Activated CD4-positive, alpha-beta T cell treated with anti-CD3 and anti-CD28 coated beads, Interleukin-10, Interleukin-2, amounts not matched to agents 100 ng/mL and 50 ng/mL, durations not matched to agents 16 hours and 8 hours (primary cell): ENCODE measurements around the gene NEU1.
A peak's percentile ranks its signal among the peaks of the same experiment; 100 is the strongest.
"Not testable (repeated sequence)": the region's sequence is repeated elsewhere in the genome, so short reads cannot be mapped to it uniquely, and the experiment has no call there.

ENCODE experiments used
- DNase-seq: peaks from one replicate; pipeline ENCODE4 v3.0.0-alpha.2; 2020

The NEU1 gene

GRCh38 chr6:31815025-31815838, 47.4 kb downstream of the NEU1 start, which contains the start of the genes HSPA1A and HSPA1L:
Gene HSPA1A (plus strand): TSS chr6:31815543. CDS start chr6:31815757, 214 bp downstream.
Gene HSPA1L (minus strand): TSS chr6:31815283. CDS start chr6:31811972, 3,311 bp downstream.
- DNase-seq = peak; percentile 94

- DNase-seq = peak; percentile 90
Measured at GRCh38 chr6:31814677-31815024, 48.0 kb downstream of the NEU1 start.

GRCh38 chr6:31813465-31813849, 49.2 kb downstream of the NEU1 start:
- DNase-seq = no peak

- DNase-seq = no peak
Measured at GRCh38 chr6:31811645-31812044, 51.0 kb downstream of the NEU1 start.

- DNase-seq = not testable (repeated sequence)
Measured at GRCh38 chr6:31808599-31808998, 54.0 kb downstream of the NEU1 start.
